Measurements from ENCODE around the gene KLHL26.

- TF ChIP-seq EZH2phosphoT487 (conservative IDR thresholded peaks at IDR 0.05; ENCODE audit: low read length), result no peak
- TF ChIP-seq, protein P1, sequence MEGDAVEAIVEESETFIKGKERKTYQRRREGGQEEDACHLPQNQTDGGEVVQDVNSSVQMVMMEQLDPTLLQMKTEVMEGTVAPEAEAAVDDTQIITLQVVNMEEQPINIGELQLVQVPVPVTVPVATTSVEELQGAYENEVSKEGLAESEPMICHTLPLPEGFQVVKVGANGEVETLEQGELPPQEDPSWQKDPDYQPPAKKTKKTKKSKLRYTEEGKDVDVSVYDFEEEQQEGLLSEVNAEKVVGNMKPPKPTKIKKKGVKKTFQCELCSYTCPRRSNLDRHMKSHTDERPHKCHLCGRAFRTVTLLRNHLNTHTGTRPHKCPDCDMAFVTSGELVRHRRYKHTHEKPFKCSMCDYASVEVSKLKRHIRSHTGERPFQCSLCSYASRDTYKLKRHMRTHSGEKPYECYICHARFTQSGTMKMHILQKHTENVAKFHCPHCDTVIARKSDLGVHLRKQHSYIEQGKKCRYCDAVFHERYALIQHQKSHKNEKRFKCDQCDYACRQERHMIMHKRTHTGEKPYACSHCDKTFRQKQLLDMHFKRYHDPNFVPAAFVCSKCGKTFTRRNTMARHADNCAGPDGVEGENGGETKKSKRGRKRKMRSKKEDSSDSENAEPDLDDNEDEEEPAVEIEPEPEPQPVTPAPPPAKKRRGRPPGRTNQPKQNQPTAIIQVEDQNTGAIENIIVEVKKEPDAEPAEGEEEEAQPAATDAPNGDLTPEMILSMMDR (IDR thresholded peaks at IDR 0.05; ENCODE audit: insufficient read depth, low read length, poor library complexity, severe bottlenecking), result no peak
Measured at GRCh38 chr19:18712981-18713380, 76.2 kb downstream of the KLHL26 start.

All from SU-DHL-6 (cell line).